ENCODE data around the gene ADAM12.

ADAM12 gene

DNA sequence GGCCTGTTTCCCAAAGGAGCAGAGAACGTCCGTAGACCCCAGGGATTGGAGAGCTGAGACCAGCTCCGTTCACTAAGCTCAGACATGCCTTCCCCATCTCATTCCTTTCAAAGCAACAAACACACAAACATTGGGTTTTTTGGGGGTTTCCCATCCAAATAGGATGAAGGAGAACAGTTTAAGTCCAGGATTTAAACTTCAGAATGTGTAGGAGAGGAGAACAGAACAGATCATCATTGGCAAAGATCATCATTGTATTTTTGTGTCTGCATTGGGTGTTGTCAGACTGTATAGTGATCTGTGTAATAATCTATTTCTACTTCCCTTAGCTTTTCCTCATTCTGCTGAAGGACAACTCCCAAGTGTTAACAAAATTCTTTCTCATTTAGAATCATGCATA, 314.0 kb downstream of the ADAM12 start:
- H3K27ac ChIP-seq (ENCODE audit: low read length): no peak overlapping the region
- TF ChIP-seq, protein P1, sequence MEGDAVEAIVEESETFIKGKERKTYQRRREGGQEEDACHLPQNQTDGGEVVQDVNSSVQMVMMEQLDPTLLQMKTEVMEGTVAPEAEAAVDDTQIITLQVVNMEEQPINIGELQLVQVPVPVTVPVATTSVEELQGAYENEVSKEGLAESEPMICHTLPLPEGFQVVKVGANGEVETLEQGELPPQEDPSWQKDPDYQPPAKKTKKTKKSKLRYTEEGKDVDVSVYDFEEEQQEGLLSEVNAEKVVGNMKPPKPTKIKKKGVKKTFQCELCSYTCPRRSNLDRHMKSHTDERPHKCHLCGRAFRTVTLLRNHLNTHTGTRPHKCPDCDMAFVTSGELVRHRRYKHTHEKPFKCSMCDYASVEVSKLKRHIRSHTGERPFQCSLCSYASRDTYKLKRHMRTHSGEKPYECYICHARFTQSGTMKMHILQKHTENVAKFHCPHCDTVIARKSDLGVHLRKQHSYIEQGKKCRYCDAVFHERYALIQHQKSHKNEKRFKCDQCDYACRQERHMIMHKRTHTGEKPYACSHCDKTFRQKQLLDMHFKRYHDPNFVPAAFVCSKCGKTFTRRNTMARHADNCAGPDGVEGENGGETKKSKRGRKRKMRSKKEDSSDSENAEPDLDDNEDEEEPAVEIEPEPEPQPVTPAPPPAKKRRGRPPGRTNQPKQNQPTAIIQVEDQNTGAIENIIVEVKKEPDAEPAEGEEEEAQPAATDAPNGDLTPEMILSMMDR (IDR thresholded peaks at IDR 0.05; ENCODE audit: low read length): no peak
- TF ChIP-seq EZH2phosphoT487 (IDR thresholded peaks at IDR 0.05; ENCODE audit: low read length) (no peak), EZH2 (optimal IDR thresholded peaks at IDR 0.05; ENCODE audit: low read depth, low read length) (no peak)
- H3K4me3 ChIP-seq (ENCODE audit: low read length): no peak overlapping the region
- no peaks in the 10 kb centered on the region for H3K9me3 ChIP-seq (replicated peaks; ENCODE audit: insufficient read depth, low read length)
- H3K79me2 ChIP-seq (ENCODE audit: low read length): no peaks in the 10 kb centered on the region
- H3K36me3 ChIP-seq (replicated peaks; ENCODE audit: insufficient read depth, low read length): no peaks in the 10 kb centered on the region
- no peak overlapping the region for H2AFZ ChIP-seq (ENCODE audit: low read length)
- H4K20me1 ChIP-seq (ENCODE audit: insufficient read depth, low read length): no peaks in the 10 kb centered on the region
- no peaks in the 10 kb centered on the region for H3K9me2 ChIP-seq (replicated peaks; ENCODE audit: insufficient read depth, low read length)
- DNase-seq: no peak
- H3F3A ChIP-seq (ENCODE audit: insufficient read depth, low read length): no peaks in the 10 kb centered on the region
- H3K9ac ChIP-seq (ENCODE audit: low read length): no peak overlapping the region
- H3K4me2 ChIP-seq (ENCODE audit: low read depth, low read length): no peak overlapping the region
- H3K4me1 ChIP-seq (ENCODE audit: low read length): no peaks in the 10 kb centered on the region
- peaks cover 6% of the 10 kb centered on the region; the same call in 1 of the 2 replicates for H3K27me3 ChIP-seq (replicated peaks; ENCODE audit: insufficient read depth, low read length)

DNA sequence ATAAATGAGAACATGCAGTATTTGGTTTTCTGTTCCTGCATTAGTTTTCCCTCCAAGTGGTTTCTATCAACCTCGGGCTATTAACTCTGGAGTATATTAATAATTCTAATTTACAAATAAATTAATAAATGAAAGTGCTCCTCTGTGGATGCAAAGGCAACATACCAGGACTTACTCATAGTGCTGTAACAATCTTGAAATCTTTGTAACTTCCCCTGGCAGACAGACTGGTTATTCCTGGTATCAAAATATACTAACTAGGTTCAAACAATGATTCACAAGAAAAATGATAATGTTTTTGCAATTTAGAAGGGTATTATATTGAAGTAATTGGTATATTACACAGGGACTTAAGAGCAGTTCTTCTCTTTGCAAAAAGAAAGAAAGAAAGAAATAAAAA, 314.7 kb downstream of the ADAM12 start:
- Histone ChIP-seq H3K4me1 (ENCODE audit: low read length) (no peaks in the 10 kb centered on the region), H3K79me2 (ENCODE audit: low read length) (no peaks in the 10 kb centered on the region), H3K9ac (ENCODE audit: low read length) (no peak overlapping the region), H3K36me3 (replicated peaks; ENCODE audit: insufficient read depth, low read length) (no peaks in the 10 kb centered on the region), H3K9me2 (replicated peaks; ENCODE audit: insufficient read depth, low read length) (no peaks in the 10 kb centered on the region), H3K9me3 (replicated peaks; ENCODE audit: insufficient read depth, low read length) (no peaks in the 10 kb centered on the region), H3K27me3 (replicated peaks; ENCODE audit: insufficient read depth, low read length) (peaks cover 6% of the 10 kb centered on the region), H3K4me2 (ENCODE audit: low read depth, low read length) (no peak overlapping the region), H2AFZ (ENCODE audit: low read length) (no peak overlapping the region), H3K4me3 (ENCODE audit: low read length) (no peak overlapping the region), H3F3A (ENCODE audit: insufficient read depth, low read length) (no peaks in the 10 kb centered on the region), H3K27ac (ENCODE audit: low read length) (no peak overlapping the region), H4K20me1 (ENCODE audit: insufficient read depth, low read length) (no peaks in the 10 kb centered on the region)
- TF ChIP-seq EZH2 (optimal IDR thresholded peaks at IDR 0.05; ENCODE audit: low read depth, low read length) (no peak), EZH2phosphoT487 (IDR thresholded peaks at IDR 0.05; ENCODE audit: low read length) (no peak)
- TF ChIP-seq, protein P1 (IDR thresholded peaks at IDR 0.05; ENCODE audit: low read length): no peak
- DNase-seq: no peak

DNA sequence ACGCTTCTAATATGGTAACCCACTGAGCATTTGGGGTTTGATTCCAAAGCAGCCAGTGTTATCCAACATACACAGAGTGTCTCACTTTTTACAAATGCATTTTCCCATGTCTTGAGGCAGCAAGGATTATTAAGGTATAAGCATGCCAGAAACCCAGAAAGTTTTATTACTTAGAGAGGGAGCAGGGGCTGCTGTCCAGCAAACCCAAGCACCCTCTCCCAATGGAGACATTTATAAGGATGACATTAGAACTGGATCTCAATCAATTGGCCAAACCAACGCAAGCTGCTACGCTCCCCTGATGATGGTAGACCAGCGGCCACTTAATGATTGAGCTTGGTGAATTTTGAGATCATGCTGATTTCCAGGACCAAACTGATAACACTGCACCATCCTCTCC, 315.7 kb downstream of the ADAM12 start:
- TF ChIP-seq EZH2phosphoT487 (IDR thresholded peaks at IDR 0.05; ENCODE audit: low read length): no peak
- H3K27ac ChIP-seq (ENCODE audit: low read length): no peak overlapping the region
- H4K20me1 ChIP-seq (ENCODE audit: insufficient read depth, low read length): no peaks in the 10 kb centered on the region
- no peaks in the 10 kb centered on the region for H3K36me3 ChIP-seq (replicated peaks; ENCODE audit: insufficient read depth, low read length)
- peaks cover 6% of the 10 kb centered on the region for H3K27me3 ChIP-seq (replicated peaks; ENCODE audit: insufficient read depth, low read length)
- H3K9me2 ChIP-seq (replicated peaks; ENCODE audit: insufficient read depth, low read length): no peaks in the 10 kb centered on the region
- no peak overlapping the region for H3K4me2 ChIP-seq (ENCODE audit: low read depth, low read length)
- DNase-seq: no peak
- no peaks in the 10 kb centered on the region for H3K79me2 ChIP-seq (ENCODE audit: low read length)
- H3K9me3 ChIP-seq (replicated peaks; ENCODE audit: insufficient read depth, low read length): no peaks in the 10 kb centered on the region
- no peaks in the 10 kb centered on the region for H3F3A ChIP-seq (ENCODE audit: insufficient read depth, low read length)
- no peak overlapping the region for H2AFZ ChIP-seq (ENCODE audit: low read length)
- no peak overlapping the region for H3K4me3 ChIP-seq (ENCODE audit: low read length)
- no peak overlapping the region for H3K9ac ChIP-seq (ENCODE audit: low read length)
- H3K4me1 ChIP-seq (ENCODE audit: low read length): no peaks in the 10 kb centered on the region

DNA sequence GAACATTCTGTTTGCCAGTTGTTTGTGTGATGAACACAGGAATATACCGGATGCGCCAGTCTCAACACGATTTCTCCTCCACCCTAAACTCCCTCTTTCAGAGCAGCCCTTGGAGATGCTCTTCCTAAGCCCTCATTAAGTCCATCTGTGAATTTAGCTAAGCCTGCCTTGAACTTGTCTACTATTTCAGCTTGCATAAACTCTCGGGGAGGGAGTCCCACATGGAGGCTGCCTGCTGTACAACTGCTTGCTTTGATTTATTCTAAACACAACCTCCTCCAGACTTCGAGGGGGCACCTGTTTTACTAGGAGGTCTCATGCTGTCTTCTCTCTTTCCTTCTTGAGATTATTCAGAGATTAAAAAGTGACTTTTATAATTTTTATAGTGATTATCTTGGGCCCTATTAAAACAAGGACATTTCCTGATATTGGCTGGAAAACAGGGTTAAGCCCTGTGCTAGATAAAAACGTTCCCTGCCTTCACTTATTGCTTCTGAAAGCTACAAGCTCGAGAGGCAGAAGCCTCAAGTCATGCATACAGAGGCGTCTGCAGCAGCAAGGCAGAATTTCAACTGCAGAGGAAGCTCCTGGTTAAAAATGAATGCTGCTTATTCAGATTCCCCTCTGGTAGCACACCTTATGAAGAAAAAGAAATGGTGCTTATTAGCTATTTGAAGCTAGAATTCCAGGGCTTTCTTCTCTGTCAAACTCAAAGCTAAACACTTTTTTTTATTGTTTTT, 317.6 kb downstream of the ADAM12 start:
- peaks cover 6% of the 10 kb centered on the region for H3K27me3 ChIP-seq (replicated peaks; ENCODE audit: insufficient read depth, low read length)
- H4K20me1 ChIP-seq (ENCODE audit: insufficient read depth, low read length): no peaks in the 10 kb centered on the region
- H3K27ac ChIP-seq (ENCODE audit: low read length): no peak overlapping the region
- H3K4me1 ChIP-seq (ENCODE audit: low read length): no peaks in the 10 kb centered on the region
- no peaks in the 10 kb centered on the region for H3K9me3 ChIP-seq (replicated peaks; ENCODE audit: insufficient read depth, low read length)
- no peaks in the 10 kb centered on the region for H3K9me2 ChIP-seq (replicated peaks; ENCODE audit: insufficient read depth, low read length)
- H2AFZ ChIP-seq (ENCODE audit: low read length): no peak overlapping the region
- H3K4me3 ChIP-seq (ENCODE audit: low read length): no peak overlapping the region
- H3K79me2 ChIP-seq (ENCODE audit: low read length): no peaks in the 10 kb centered on the region
- no peaks in the 10 kb centered on the region for H3F3A ChIP-seq (ENCODE audit: insufficient read depth, low read length)
- H3K36me3 ChIP-seq (replicated peaks; ENCODE audit: insufficient read depth, low read length): no peaks in the 10 kb centered on the region
- TF ChIP-seq EZH2 (optimal IDR thresholded peaks at IDR 0.05; ENCODE audit: low read depth, low read length): no peak
- no peak for TF ChIP-seq EZH2phosphoT487 (IDR thresholded peaks at IDR 0.05; ENCODE audit: low read length)
- TF ChIP-seq, protein P1 (IDR thresholded peaks at IDR 0.05; ENCODE audit: low read length): no peak
- no peak overlapping the region for H3K4me2 ChIP-seq (ENCODE audit: low read depth, low read length)
- H3K9ac ChIP-seq (ENCODE audit: low read length): no peak overlapping the region
- no peak for DNase-seq
